Activated CD8-positive, alpha-beta memory T cell treated with anti-CD3 and anti-CD28 coated beads, Interleukin-2, amount 10 ng/mL, durations not matched to agents 7 days and 5 days (primary cell): ENCODE measurements around the gene ELFN2. TPM values are rescaled to one million over a fixed set of nuclear protein-coding genes. Genes with fewer than 3 reads are reported as not detected.

Experiments
- ATAC-seq: fragments of 150-1000 bp; cut with Tn5 transposase; one replicate; pipeline ENCODE4 v1.10.0; 2021; ENCODE audit warnings: moderate library complexity
- CTCF ChIA-PET: fragments of 350-600 bp; sonication (Branson Sonifier 250); formaldehyde crosslinking; loops from one replicate; lab custom pipeline; 2021; ENCODE audit warnings: antibody characterized with exemption; lab: Charles Lee
- DNase-seq: peaks from one replicate; pipeline ENCODE4 v3.0.0-alpha.2; 2020
- H3K27ac Mint-ChIP-seq: one replicate; pipeline ENCODE4 v1.8.0; 2021; ENCODE audit warnings: mild to moderate bottlenecking, mixed read lengths
- H3K27me3 Mint-ChIP-seq: one replicate; pipeline ENCODE4 v1.8.0; 2021; ENCODE audit warnings: mixed read lengths
- H3K36me3 Mint-ChIP-seq: one replicate; pipeline ENCODE4 v1.8.0; 2021; ENCODE audit warnings: mild to moderate bottlenecking, mixed read lengths
- H3K4me1 Mint-ChIP-seq: one replicate; pipeline ENCODE4 v1.8.0; 2021; ENCODE audit warnings: mixed read lengths
- H3K4me3 Mint-ChIP-seq: one replicate; pipeline ENCODE4 v1.8.0; 2021; ENCODE audit warnings: mild to moderate bottlenecking, moderate library complexity, mixed read lengths
- H3K9me3 Mint-ChIP-seq: one replicate; pipeline ENCODE4 v1.8.0; 2022; ENCODE audit warnings: low read depth, mixed read lengths
- total RNA-seq, 2 experiments: library from RNA; stranded (reverse); gene quantifications; one replicate each; pipeline ENCODE4 v1.2.3, GENCODE V29; 2021

Gene ELFN2
- total RNA-seq, 2 experiments from 2014 or later: 0.07 to 0.50 TPM

GRCh38 chr22:37358386-37358785 is 68.9 kb downstream of the ELFN2 start:
- Mint-ChIP-seq H3K27me3 (peaks cover 4% of the 10 kb centered on the region), H3K27ac (no peak overlapping the region), H3K36me3 (no peaks in the 10 kb centered on the region), H3K4me1 (peaks cover 5% of the 10 kb centered on the region), H3K4me3 (no peak overlapping the region), H3K9me3 (no peaks in the 10 kb centered on the region)
- ATAC-seq: no peak
- no peak for DNase-seq
- CTCF ChIA-PET: no interaction called here

GRCh38 chr22:37357446-37358075 is 69.7 kb downstream of the ELFN2 start:
- peaks cover 4% of the 10 kb centered on the region for H3K27me3 Mint-ChIP-seq
- no peak for ATAC-seq
- H3K9me3 Mint-ChIP-seq: no peaks in the 10 kb centered on the region
- no peak for DNase-seq
- peaks cover 5% of the 10 kb centered on the region for H3K4me1 Mint-ChIP-seq
- no peak overlapping the region for H3K4me3 Mint-ChIP-seq
- H3K27ac Mint-ChIP-seq: no peak overlapping the region
- H3K36me3 Mint-ChIP-seq: no peaks in the 10 kb centered on the region
- CTCF ChIA-PET: no interaction called here

- DNase-seq (no peak), ATAC-seq (no peak)
- Mint-ChIP-seq H3K4me1 (peaks cover 5% of the 10 kb centered on the region), H3K27me3 (peaks cover 4% of the 10 kb centered on the region), H3K27ac (no peak overlapping the region), H3K36me3 (no peaks in the 10 kb centered on the region), H3K9me3 (no peaks in the 10 kb centered on the region), H3K4me3 (no peak overlapping the region)
- CTCF ChIA-PET: no interaction called here
Measured at GRCh38 chr22:37356922-37357321, 70.4 kb downstream of the ELFN2 start.

GRCh38 chr22:37355174-37355573 is 72.1 kb downstream of the ELFN2 start:
- CTCF ChIA-PET: no interaction called here
- ATAC-seq (no peak), DNase-seq (no peak)
- no peak overlapping the region for H3K4me3 Mint-ChIP-seq
- no peaks in the 10 kb centered on the region for H3K9me3 Mint-ChIP-seq
- H3K4me1 Mint-ChIP-seq: no peaks in the 10 kb centered on the region
- peaks cover 4% of the 10 kb centered on the region for H3K27me3 Mint-ChIP-seq
- no peak overlapping the region for H3K27ac Mint-ChIP-seq
- H3K36me3 Mint-ChIP-seq: no peaks in the 10 kb centered on the region

- Mint-ChIP-seq H3K27ac (no peak overlapping the region), H3K27me3 (peaks cover 6% of the 10 kb centered on the region), H3K9me3 (no peaks in the 10 kb centered on the region), H3K4me3 (no peak overlapping the region), H3K36me3 (no peaks in the 10 kb centered on the region), H3K4me1 (no peaks in the 10 kb centered on the region)
- DNase-seq: no peak
- CTCF ChIA-PET: no interaction called here
- ATAC-seq: no peak
Measured at GRCh38 chr22:37354670-37355069, 72.6 kb downstream of the ELFN2 start.

- DNase-seq: no peak
- Mint-ChIP-seq H3K4me3 (no peak overlapping the region), H3K36me3 (no peaks in the 10 kb centered on the region), H3K9me3 (no peaks in the 10 kb centered on the region), H3K27ac (no peak overlapping the region), H3K4me1 (no peaks in the 10 kb centered on the region), H3K27me3 (peaks cover 6% of the 10 kb centered on the region)
- CTCF ChIA-PET: no interaction called here
- no peak for ATAC-seq
Measured at GRCh38 chr22:37354261-37354660, 73.0 kb downstream of the ELFN2 start.

- Mint-ChIP-seq H3K4me1 (no peaks in the 10 kb centered on the region), H3K27ac (no peak overlapping the region), H3K27me3 (peaks cover 6% of the 10 kb centered on the region), H3K4me3 (no peak overlapping the region), H3K36me3 (no peaks in the 10 kb centered on the region), H3K9me3 (no peaks in the 10 kb centered on the region)
- ATAC-seq: no peak
- DNase-seq: no peak
- CTCF ChIA-PET: no interaction called here
Measured at GRCh38 chr22:37353839-37354238, 73.4 kb downstream of the ELFN2 start.

GRCh38 chr22:37352481-37352880 is 74.8 kb downstream of the ELFN2 start:
- Mint-ChIP-seq H3K9me3 (no peaks in the 10 kb centered on the region), H3K27me3 (peaks cover 6% of the 10 kb centered on the region), H3K4me1 (no peaks in the 10 kb centered on the region), H3K4me3 (no peak overlapping the region), H3K27ac (no peak overlapping the region), H3K36me3 (no peaks in the 10 kb centered on the region)
- ATAC-seq (no peak), DNase-seq (no peak)
- CTCF ChIA-PET: no interaction called here

GRCh38 chr22:37351232-37351631 is 76.0 kb downstream of the ELFN2 start:
- DNase-seq: no peak
- Mint-ChIP-seq H3K36me3 (no peaks in the 10 kb centered on the region), H3K4me1 (no peaks in the 10 kb centered on the region), H3K27me3 (peaks cover 2% of the 10 kb centered on the region), H3K27ac (no peak overlapping the region), H3K4me3 (no peak overlapping the region), H3K9me3 (no peaks in the 10 kb centered on the region)
- CTCF ChIA-PET: interaction anchor here (0.8 kb wide), 1 partner anchor 329 kb away, joined by 3 read pairs; no protein-coding TSS in a partner anchor
- ATAC-seq: no peak

GRCh38 chr22:37349043-37349814 is 78.0 kb downstream of the ELFN2 start:
- CTCF ChIA-PET: no interaction called here
- no peaks in the 10 kb centered on the region for H3K9me3 Mint-ChIP-seq
- no peaks in the 10 kb centered on the region for H3K36me3 Mint-ChIP-seq
- peaks cover 2% of the 10 kb centered on the region for H3K27me3 Mint-ChIP-seq
- no peak overlapping the region for H3K27ac Mint-ChIP-seq
- no peak for ATAC-seq
- no peak overlapping the region for H3K4me3 Mint-ChIP-seq
- H3K4me1 Mint-ChIP-seq: no peaks in the 10 kb centered on the region
- DNase-seq: no peak

- H3K4me1 Mint-ChIP-seq: no peaks in the 10 kb centered on the region
Measured at GRCh38 chr22:37346505-37346895, 80.8 kb downstream of the ELFN2 start.

GRCh38 chr22:37345863-37346504 is 81.3 kb downstream of the ELFN2 start:
- Mint-ChIP-seq H3K4me1 (no peaks in the 10 kb centered on the region), H3K27me3 (peaks cover 7% of the 10 kb centered on the region), H3K27ac (no peak overlapping the region), H3K36me3 (no peaks in the 10 kb centered on the region), H3K4me3 (no peak overlapping the region), H3K9me3 (no peaks in the 10 kb centered on the region)
- CTCF ChIA-PET: no interaction called here
- ATAC-seq: no peak
- DNase-seq: no peak

More at GRCh38 chr22:37346505-37346895, 80.8 kb downstream of the ELFN2 start:
- H3K27ac Mint-ChIP-seq: no peak overlapping the region
- no peak overlapping the region for H3K4me3 Mint-ChIP-seq
- no peak for DNase-seq
- no peaks in the 10 kb centered on the region for H3K36me3 Mint-ChIP-seq
- peaks cover 7% of the 10 kb centered on the region for H3K27me3 Mint-ChIP-seq
- CTCF ChIA-PET: no interaction called here
- no peak for ATAC-seq
- H3K9me3 Mint-ChIP-seq: no peaks in the 10 kb centered on the region

GRCh38 chr22:37344735-37345449 is 82.4 kb downstream of the ELFN2 start:
- H3K4me1 Mint-ChIP-seq: no peaks in the 10 kb centered on the region
- DNase-seq (no peak), ATAC-seq (peak; percentile 23)
- H3K4me3 Mint-ChIP-seq: no peak overlapping the region
- no peaks in the 10 kb centered on the region for H3K36me3 Mint-ChIP-seq
- H3K27ac Mint-ChIP-seq: no peak overlapping the region
- CTCF ChIA-PET: no interaction called here
- H3K27me3 Mint-ChIP-seq: peaks cover 11% of the 10 kb centered on the region
- H3K9me3 Mint-ChIP-seq: no peaks in the 10 kb centered on the region
